Ramos (cell line): ENCODE measurements around the gene ZC3H12D.

Source experiments
- in situ Hi-C: fragments of 300-500 bp; cut with MboI; formaldehyde crosslinking; loops from one replicate; pipeline ENCODE4 v1.14.3; 2022; ENCODE audit warnings: low sequenced_read_pairs; ENCODE audit not compliant: unreplicated experiment

Gene ZC3H12D

DNA sequence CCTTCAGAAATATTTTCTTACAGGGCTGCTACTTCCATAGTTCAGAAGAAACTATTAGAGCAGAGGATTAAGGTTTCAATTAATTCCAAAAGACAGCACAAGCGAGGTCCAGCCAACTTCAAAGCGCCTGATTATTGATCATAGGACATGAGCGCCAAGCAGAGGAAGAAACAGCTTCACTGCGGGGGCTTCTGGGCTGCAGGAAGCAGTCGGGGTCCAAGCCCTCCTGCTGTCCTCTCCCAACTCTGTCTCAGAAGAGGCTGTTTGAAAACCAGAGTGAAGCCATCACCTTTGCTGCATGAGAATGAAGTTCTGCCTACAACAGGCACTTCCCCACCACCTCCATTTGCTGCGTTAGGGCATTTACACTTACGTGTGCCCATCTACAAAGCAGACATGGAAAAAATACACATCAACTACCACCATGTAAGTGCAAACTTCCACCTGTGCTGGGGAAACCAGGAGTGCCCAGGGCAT, 60.8 kb downstream of the ZC3H12D start:
- in situ Hi-C loops: no loop called here

GRCh38 chr6:149422581-149422980, 62.2 kb downstream of the ZC3H12D start:
- in situ Hi-C loops: no loop called here

DNA sequence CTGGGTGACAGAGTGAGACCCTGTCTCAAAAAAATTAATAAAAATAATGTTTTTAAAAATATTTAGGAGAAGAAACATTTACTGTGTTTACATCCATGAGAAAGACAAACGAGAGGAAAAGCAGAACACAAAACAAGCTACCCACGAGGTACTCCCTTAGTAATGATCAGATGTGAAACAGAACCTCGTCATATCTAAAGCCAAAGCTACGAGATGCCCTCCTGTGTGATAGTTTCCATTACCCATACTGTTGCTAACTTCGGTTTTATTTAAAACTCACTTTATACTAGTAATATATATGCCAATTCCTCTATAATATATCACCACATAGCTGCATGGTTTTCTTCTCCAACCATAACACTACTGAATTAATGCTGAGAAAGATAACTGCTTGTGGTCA, 63.7 kb downstream of the ZC3H12D start:
- in situ Hi-C loops: no loop called here

- in situ Hi-C loops: no loop called here
Observed at GRCh38 chr6:149419696-149420404, 65.0 kb downstream of the ZC3H12D start.

- in situ Hi-C loops: no loop called here
Observed at GRCh38 chr6:149414821-149415220, 70.0 kb downstream of the ZC3H12D start.

- in situ Hi-C loops: no loop called here
Observed at GRCh38 chr6:149414009-149414408, 70.8 kb downstream of the ZC3H12D start.

GRCh38 chr6:149410557-149410956, 74.3 kb downstream of the ZC3H12D start:
- in situ Hi-C loops: no loop called here

- in situ Hi-C loops: no loop called here
Observed at GRCh38 chr6:149409617-149410016, 75.2 kb downstream of the ZC3H12D start.

DNA sequence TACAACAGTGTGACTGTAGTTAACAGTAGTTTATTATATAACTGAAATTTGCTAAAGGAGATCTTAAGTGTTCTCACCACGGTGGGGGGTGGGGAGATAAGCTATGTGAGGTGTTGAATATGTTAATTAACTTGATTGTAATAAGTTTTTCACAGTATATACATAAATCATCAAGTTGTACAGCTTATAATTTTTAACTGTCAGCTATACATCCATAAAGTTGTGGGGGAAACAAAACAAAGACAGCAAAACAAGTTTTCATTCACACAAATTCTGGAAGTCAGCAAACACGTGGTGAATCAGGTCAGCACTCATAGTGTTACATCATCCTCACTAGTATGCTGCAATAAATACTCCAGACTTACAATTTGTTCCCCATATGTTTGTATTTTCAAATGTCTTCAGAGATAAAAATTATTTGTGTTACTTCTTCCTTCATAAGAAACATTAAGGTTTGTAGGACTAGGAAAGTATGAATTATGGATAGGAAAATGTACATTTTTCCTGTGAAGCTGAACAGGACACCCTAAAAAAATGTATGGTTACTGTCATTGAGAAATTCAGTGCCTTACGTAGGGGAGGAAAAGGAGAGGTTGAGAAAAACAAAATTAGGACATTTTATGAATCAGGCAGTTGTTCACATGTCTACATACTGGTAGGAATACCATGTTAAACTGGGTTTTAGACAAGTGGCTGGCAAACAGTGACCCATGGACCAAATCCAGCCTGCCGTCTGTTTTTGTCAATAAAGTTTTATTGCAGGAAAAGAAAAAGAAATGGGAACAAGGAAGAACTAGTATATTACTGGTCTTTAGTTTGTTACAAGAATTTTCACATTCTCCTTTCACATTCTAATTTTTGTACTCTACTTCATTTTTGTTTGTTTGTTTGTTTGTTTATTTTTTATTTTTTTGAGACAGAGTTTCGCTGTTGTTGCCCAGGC, 78.7 kb downstream of the ZC3H12D start:
- in situ Hi-C loops: no loop called here

DNA sequence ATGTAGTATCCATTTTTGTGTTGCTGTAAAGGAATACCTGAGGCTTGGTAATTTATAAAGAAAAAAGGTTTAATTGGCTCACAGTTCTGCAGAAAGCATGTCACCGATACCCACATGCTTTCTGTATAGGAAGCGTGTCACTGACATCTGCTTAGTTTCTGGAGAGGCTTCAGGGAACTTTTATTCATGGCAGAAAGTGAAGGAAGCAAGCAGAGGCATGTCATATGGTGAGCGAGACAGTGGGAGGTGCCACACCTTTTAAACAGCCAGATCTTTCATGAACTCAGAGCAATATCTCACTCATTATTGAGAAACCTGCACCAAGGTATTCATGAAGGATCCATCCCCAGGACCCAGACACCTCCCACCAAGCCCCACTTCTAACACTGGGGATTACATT, 81.3 kb downstream of the ZC3H12D start:
- in situ Hi-C loops: no loop called here

- in situ Hi-C loops: no loop called here
Observed at GRCh38 chr6:149400050-149400449, 84.8 kb downstream of the ZC3H12D start, which contains the start of gene SUMO4. Gene SUMO4, plus strand, starts transcription at chr6:149400262. Its CDS starts 130 bp downstream, at chr6:149400392.

- in situ Hi-C loops: no loop called here
Observed at GRCh38 chr6:149397384-149397783, 87.4 kb downstream of the ZC3H12D start.
